SK-N-SH (cell line): ENCODE results near the gene CCDC34.

Experiments
- CTCF ChIP-seq: fragments of 200-600 bp; sonication (generic); IDR thresholded peaks from 2 replicates; pipeline ENCODE4 v1.6.1; 2017; ENCODE audit warnings: antibody characterized with exemption, mild to moderate bottlenecking, moderate library complexity
- GATA2 ChIP-seq: sonication (generic); formaldehyde crosslinking; IDR thresholded peaks from 2 replicates; pipeline ENCODE4 v1.5.0; 2020; ENCODE audit warnings: mild to moderate bottlenecking, missing genetic modification reagents
- IRF3 ChIP-seq: fragments of 150-350 bp; IDR thresholded peaks from 2 replicates; pipeline ENCODE4 v1.6.1; 2016; ENCODE audit warnings: mild to moderate bottlenecking, low read depth, low read length
- MAX ChIP-seq: IDR thresholded peaks from 2 replicates; pipeline ENCODE4 v1.4.0; 2012; ENCODE audit warnings: low read depth
- POLR2AphosphoS5 ChIP-seq: IDR thresholded peaks from 2 replicates; pipeline ENCODE4 v1.6.1; 2012; ENCODE audit warnings: low read depth, low read length
- REST ChIP-seq: IDR thresholded peaks from 2 replicates; pipeline ENCODE4 v1.6.1; 2012; ENCODE audit warnings: mild to moderate bottlenecking, low read depth, low read length, moderate library complexity
- RXRA ChIP-seq: IDR thresholded peaks from 2 replicates; pipeline ENCODE4 v1.4.0; 2012; ENCODE audit warnings: low read depth, mild to moderate bottlenecking, borderline replicate concordance
- ZBTB33 ChIP-seq: IDR thresholded peaks from 2 replicates; pipeline ENCODE4 v1.4.0; 2012; ENCODE audit warnings: low read depth, borderline replicate concordance

DNA sequence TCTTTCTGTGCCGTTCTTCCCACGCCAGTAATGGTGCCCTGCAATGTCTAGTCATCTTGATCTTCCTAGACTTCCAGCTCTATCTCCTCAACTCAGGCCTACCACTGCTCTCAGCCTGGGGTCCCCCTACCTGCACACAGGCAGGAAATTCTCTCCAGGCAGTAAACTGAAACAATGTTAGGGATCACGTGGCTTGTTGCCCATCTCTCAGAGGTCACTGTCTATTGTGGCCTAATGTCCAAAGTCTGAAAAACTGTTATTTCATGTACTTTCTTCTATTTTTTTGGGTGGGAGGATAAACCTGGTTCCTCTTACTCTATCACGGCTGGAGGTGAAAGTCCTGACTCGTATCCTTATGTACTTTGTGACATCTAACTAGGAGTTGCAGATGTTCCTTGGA, 59.1 kb downstream of the CCDC34 start:
- TF ChIP-seq POLR2AphosphoS5 (no peak), CTCF (no peak), ZBTB33 (no peak), REST (no peak), IRF3 (no peak), GATA2 (CRISPR knock-in tag) (no peak), RXRA (no peak), MAX (no peak)
